Mucosa of stomach (tissue), 1 donor: Measurements from ENCODE around the gene ST8SIA3.
"Not testable (repeated sequence)": the region's sequence is repeated elsewhere in the genome, so short reads cannot be mapped to it uniquely, and the experiment has no call there.

Experiments used
- H3K27me3 ChIP-seq: one replicate; pipeline ENCODE4 v1.7.0; 2013; ENCODE audit warnings: mild to moderate bottlenecking, low read length; ENCODE audit not compliant: control insufficient read depth, insufficient read depth
- H3K36me3 ChIP-seq: one replicate; pipeline ENCODE4 v1.7.0; 2013; ENCODE audit warnings: low read length; ENCODE audit not compliant: control insufficient read depth, insufficient read depth
- H3K4me1 ChIP-seq: one replicate; pipeline ENCODE4 v1.7.0; 2013; ENCODE audit warnings: mild to moderate bottlenecking, low read length; ENCODE audit not compliant: control insufficient read depth, insufficient read depth
- H3K4me3 ChIP-seq: one replicate; pipeline ENCODE4 v1.7.0; 2013; ENCODE audit warnings: low read length
- H3K9ac ChIP-seq: one replicate; pipeline ENCODE4 v1.7.0; 2013; ENCODE audit warnings: mild to moderate bottlenecking, low read length, moderate library complexity
- H3K9me3 ChIP-seq: one replicate; pipeline ENCODE4 v1.7.0; 2013; ENCODE audit warnings: mild to moderate bottlenecking, low read length, moderate library complexity; ENCODE audit not compliant: control insufficient read depth
- donor health status: Pancreatic carcinoma.

Gene ST8SIA3

DNA sequence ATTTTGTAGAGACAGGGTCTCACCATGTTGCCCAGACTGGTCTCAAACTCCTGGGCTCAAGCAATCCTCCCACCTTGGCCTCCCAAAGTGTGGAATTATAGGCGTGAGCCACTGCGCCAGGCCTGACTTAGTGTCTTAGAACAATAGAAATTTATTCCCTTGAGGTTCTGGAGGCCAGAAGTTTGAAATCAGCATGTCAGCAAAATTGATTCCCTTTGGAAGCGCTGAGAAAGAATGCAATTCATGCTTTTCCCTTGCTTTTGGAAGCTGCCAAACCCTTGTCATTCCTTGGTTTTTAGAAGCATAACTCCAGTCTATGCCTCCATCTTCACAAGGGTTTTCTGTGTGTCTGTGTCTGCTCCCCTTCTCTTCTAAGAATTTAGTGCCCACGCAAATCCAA is 20.7 kb downstream of the ST8SIA3 start:
- H3K4me1 ChIP-seq, result no peaks in the 10 kb centered on the region
- H3K9ac ChIP-seq, result no peak overlapping the region
- H3K36me3 ChIP-seq, result no peaks in the 10 kb centered on the region
- H3K4me3 ChIP-seq, result no peak overlapping the region
- H3K27me3 ChIP-seq, result no peaks in the 10 kb centered on the region
- H3K9me3 ChIP-seq, result no peaks in the 10 kb centered on the region

DNA sequence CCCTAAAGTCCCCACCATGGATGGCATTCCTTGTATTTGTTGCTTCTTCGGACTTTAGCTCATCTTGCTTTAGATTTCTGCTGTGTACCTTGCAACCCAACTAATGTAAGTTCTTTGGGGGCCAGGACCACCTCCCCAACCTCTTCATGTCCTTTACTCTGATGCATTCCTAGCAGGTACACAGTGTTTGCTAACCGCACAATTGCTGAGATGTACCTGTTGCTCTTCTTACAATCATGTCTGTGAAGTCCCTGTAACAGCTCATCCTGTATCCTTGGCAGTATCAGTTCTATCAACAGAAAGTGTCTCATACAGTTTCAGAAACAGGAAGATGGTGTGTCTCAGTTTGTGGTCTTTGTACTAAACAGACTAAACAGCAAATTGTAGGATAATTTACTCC is 24.1 kb downstream of the ST8SIA3 start:
- Histone ChIP-seq H3K9me3 (no peaks in the 10 kb centered on the region), H3K9ac (no peak overlapping the region), H3K27me3 (no peaks in the 10 kb centered on the region), H3K4me1 (no peaks in the 10 kb centered on the region), H3K36me3 (no peaks in the 10 kb centered on the region), H3K4me3 (no peak overlapping the region)

DNA sequence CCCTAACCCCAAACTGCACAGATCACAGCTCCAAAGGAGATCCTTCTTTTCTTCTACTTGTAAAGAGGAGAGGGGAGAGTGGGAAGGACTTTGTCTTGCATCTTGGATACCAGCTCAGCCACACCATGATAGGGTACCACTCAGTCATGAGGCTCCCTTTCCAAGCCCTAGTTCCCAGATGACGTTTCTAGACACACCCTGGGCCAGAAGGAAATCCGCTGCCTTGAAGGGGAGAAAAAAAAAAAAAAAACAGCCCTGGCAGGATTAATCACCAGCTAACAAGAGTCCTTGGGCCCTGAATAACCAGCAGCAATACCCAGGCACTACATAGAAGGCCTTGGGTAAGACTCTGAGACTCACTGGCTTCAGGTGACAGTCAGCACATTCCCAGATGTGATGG is 36.9 kb downstream of the ST8SIA3 start:
- no peaks in the 10 kb centered on the region for H3K36me3 ChIP-seq
- no peaks in the 10 kb centered on the region for H3K4me1 ChIP-seq
- H3K9me3 ChIP-seq, result no peaks in the 10 kb centered on the region
- H3K4me3 ChIP-seq, result no peak overlapping the region
- H3K9ac ChIP-seq, result no peak overlapping the region
- no peaks in the 10 kb centered on the region for H3K27me3 ChIP-seq

GRCh38 chr18:57390044-57390443 is 37.7 kb downstream of the ST8SIA3 start:
- Histone ChIP-seq H3K36me3 (no peaks in the 10 kb centered on the region), H3K4me1 (no peaks in the 10 kb centered on the region), H3K9me3 (no peaks in the 10 kb centered on the region), H3K4me3 (no peak overlapping the region), H3K27me3 (no peaks in the 10 kb centered on the region), H3K9ac (no peak overlapping the region)

DNA sequence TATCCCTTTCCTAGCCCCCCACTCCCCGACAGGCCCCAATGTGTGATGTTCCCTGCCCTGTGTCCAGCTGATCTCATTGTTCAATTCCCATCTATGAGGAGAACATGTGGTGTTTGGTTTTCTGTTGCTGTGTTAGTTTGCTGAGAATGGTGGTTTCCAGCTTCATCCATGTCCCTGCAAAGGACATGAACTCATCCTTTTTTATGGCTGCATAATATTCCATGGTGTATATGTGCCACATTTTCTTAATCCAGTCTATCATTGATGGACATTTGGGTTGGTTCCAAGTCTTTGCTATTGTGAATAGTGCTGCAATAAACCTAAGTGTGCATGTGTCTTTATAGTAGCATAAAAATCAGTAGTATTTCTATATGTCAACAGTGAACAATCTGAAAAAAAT is 42.4 kb downstream of the ST8SIA3 start:
- H3K36me3 ChIP-seq, H3K9me3 ChIP-seq, H3K4me3 ChIP-seq, H3K9ac ChIP-seq, H3K27me3 ChIP-seq, H3K4me1 ChIP-seq: not testable (repeated sequence)

GRCh38 chr18:57396831-57397230 is 44.5 kb downstream of the ST8SIA3 start:
- H3K4me3 ChIP-seq, H3K9ac ChIP-seq, H3K4me1 ChIP-seq, H3K36me3 ChIP-seq, H3K9me3 ChIP-seq, H3K27me3 ChIP-seq: not testable (repeated sequence)

- no peaks in the 10 kb centered on the region for H3K27me3 ChIP-seq
- H3K36me3 ChIP-seq, result no peaks in the 10 kb centered on the region
- no peak overlapping the region for H3K4me3 ChIP-seq
- no peaks in the 10 kb centered on the region for H3K4me1 ChIP-seq
- H3K9me3 ChIP-seq, result no peaks in the 10 kb centered on the region
- H3K9ac ChIP-seq, result no peak overlapping the region
These were observed 45.2 kb downstream of the ST8SIA3 start for GRCh38 chr18:57397440-57398132.

DNA sequence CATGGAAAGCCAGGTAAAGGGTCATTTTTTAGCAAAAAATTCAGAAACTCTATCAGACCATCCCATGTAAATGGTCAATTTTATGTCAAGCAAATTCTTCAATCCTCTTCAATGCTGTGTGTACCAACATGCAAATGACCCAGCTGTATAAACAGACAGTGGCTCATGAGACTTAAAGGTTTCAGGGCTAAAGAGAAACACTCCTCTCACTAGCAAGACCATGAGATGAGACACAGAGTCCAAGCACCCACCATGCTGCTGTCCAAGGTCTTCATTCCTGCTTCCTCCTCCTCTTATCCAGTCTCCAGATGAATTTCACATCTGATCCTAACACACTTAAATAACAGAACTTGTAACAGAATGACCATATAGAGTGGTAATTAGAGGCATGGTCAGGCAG is 52.0 kb downstream of the ST8SIA3 start:
- Histone ChIP-seq H3K9ac (no peak overlapping the region), H3K4me1 (no peaks in the 10 kb centered on the region), H3K9me3 (no peaks in the 10 kb centered on the region), H3K4me3 (no peak overlapping the region), H3K27me3 (no peaks in the 10 kb centered on the region), H3K36me3 (no peaks in the 10 kb centered on the region)

DNA sequence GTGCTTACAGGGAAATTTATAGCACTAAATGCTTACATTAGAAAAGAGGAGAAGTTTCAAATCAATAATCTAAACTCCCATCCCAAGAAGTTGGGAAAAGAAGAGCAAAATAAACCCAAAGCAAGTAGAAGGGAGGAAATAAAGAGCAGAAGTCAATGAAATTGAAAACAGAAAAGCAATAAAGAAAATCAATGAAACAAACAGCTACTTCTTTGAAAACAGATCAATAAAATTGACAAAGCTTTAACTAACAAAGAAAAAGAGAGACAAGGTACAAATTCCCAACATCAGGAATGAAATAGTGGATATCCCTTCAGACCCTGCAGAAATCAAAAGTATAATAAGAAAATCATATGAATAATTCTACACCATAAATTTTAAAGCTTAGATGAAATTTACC is 57.3 kb downstream of the ST8SIA3 start:
- no peak overlapping the region for H3K4me3 ChIP-seq
- H3K9me3 ChIP-seq, result no peaks in the 10 kb centered on the region
- no peaks in the 10 kb centered on the region for H3K27me3 ChIP-seq
- no peaks in the 10 kb centered on the region for H3K4me1 ChIP-seq
- no peak overlapping the region for H3K9ac ChIP-seq
- H3K36me3 ChIP-seq, result no peaks in the 10 kb centered on the region

DNA sequence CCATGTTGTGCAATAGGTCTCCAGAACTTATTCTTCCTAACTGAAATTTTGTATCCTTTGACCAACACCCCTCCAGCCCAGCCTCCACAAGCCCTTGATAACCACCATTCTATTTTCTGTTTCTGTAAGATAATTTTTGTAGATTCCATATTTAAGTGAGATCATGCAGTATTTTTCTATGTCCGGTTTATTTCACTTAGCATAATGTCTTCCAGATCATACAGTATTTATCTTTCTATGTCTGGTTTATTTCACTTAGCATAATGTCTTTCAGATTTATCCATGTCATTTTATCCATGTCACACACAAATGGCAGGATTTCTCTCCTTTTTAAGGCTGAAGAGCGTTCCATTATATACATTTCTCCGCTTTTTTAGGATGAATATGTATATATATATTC is 58.4 kb downstream of the ST8SIA3 start:
- no peaks in the 10 kb centered on the region for H3K27me3 ChIP-seq
- H3K9ac ChIP-seq, result no peak overlapping the region
- H3K4me1 ChIP-seq, result no peaks in the 10 kb centered on the region
- no peaks in the 10 kb centered on the region for H3K9me3 ChIP-seq
- H3K4me3 ChIP-seq, result no peak overlapping the region
- H3K36me3 ChIP-seq, result no peaks in the 10 kb centered on the region

DNA sequence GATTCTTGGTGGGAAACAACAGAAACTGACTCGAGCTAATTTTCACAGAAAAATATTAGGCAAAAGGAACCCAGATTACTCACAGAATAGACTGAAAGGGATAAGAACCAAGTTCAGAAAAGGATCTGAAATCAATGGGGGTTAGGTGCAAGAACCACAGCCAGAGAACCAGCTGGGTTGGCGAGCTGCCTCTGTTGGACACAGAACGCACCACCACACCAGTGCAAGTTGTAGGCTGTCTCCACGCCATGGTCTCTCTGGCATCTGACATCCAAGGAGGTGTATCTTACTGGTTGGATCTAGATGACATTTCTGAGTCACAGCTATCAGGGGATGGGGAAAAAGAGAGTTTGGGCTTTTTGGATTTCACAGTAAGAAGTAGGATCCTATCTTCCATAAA is 64.2 kb downstream of the ST8SIA3 start:
- Histone ChIP-seq H3K4me3 (no peak overlapping the region), H3K9me3 (no peaks in the 10 kb centered on the region), H3K4me1 (no peaks in the 10 kb centered on the region), H3K9ac (no peak overlapping the region), H3K27me3 (no peaks in the 10 kb centered on the region), H3K36me3 (no peaks in the 10 kb centered on the region)
